ENCODE data around the gene OPA3. TPM values are rescaled to one million over a fixed set of nuclear protein-coding genes. Genes with fewer than 3 reads are reported as not detected.

The OPA3 gene
- total RNA-seq, 1 experiment from 2014 or later = 16.8 TPM

- peak overlapping the region; percentile 64 for H3K27ac Mint-ChIP-seq (ENCODE audit: low read depth, unreplicated experiment)
- intact Hi-C loops (cut with micrococcal nuclease) = no loop called here
- DNase-seq (ENCODE audit: unreplicated experiment) = peak; percentile 63
Measured at GRCh38 chr19:45539459-45539858, 45.1 kb downstream of the OPA3 start.

GRCh38 chr19:45531349-45531748 lies 53.3 kb downstream of the OPA3 start:
- H3K36me3 Mint-ChIP-seq (ENCODE audit: insufficient read depth, unreplicated experiment) = peaks cover 24% of the 10 kb centered on the region
- H3K4me1 Mint-ChIP-seq (ENCODE audit: insufficient read depth, unreplicated experiment) = peaks cover 13% of the 10 kb centered on the region
- TF ChIP-seq CTCF (IDR thresholded peaks at IDR 0.05; ENCODE audit: unreplicated experiment) = no peak
- H3K4me3 Mint-ChIP-seq (ENCODE audit: unreplicated experiment) = no peak overlapping the region
- intact Hi-C loops (cut with micrococcal nuclease) = no loop called here
- CTCF ChIA-PET = interaction anchor here (1.0 kb wide), 1 partner anchor 39 kb away, joined by 3 read pairs; no protein-coding TSS in a partner anchor
- BruUV-seq (replicated peaks) = no TSS peak
- DNase-seq (ENCODE audit: unreplicated experiment) = no peak
- no peaks in the 10 kb centered on the region for H3K9me3 Mint-ChIP-seq (ENCODE audit: unreplicated experiment)
- POLR2A ChIA-PET = no interaction called here
- H3K27me3 Mint-ChIP-seq (ENCODE audit: insufficient read depth, unreplicated experiment) = no peaks in the 10 kb centered on the region
- H3K27ac Mint-ChIP-seq (ENCODE audit: low read depth, unreplicated experiment) = no peak overlapping the region

More at GRCh38 chr19:45539459-45539858, 45.1 kb downstream of the OPA3 start:
- no peaks in the 10 kb centered on the region for H3K27me3 Mint-ChIP-seq (ENCODE audit: insufficient read depth, unreplicated experiment)
- POLR2A ChIA-PET = no interaction called here
- TF ChIP-seq CTCF (IDR thresholded peaks at IDR 0.05; ENCODE audit: unreplicated experiment) = no peak
- no peaks in the 10 kb centered on the region for H3K9me3 Mint-ChIP-seq (ENCODE audit: unreplicated experiment)
- BruUV-seq (replicated peaks) = no TSS peak
- CTCF ChIA-PET = interaction anchor here (1.3 kb wide), 1 partner anchor 103 kb away, joined by 3 read pairs; no protein-coding TSS in a partner anchor
- peaks cover 6% of the 10 kb centered on the region for H3K36me3 Mint-ChIP-seq (ENCODE audit: insufficient read depth, unreplicated experiment)
- H3K4me3 Mint-ChIP-seq (ENCODE audit: unreplicated experiment) = no peak overlapping the region
- peaks cover 6% of the 10 kb centered on the region for H3K4me1 Mint-ChIP-seq (ENCODE audit: insufficient read depth, unreplicated experiment)

- H3K27me3 Mint-ChIP-seq (ENCODE audit: insufficient read depth, unreplicated experiment) = no peaks in the 10 kb centered on the region
- no peak overlapping the region for H3K27ac Mint-ChIP-seq (ENCODE audit: low read depth, unreplicated experiment)
- ChIA-PET CTCF (no interaction called here), POLR2A (interaction anchor here (1.4 to 2.2 kb wide), 3 partner anchors 19 to 113 kb away, joined by 5 to 6 read pairs (median 5); no protein-coding TSS in a partner anchor)
- intact Hi-C loops (cut with micrococcal nuclease) = no loop called here
- H3K4me1 Mint-ChIP-seq (ENCODE audit: insufficient read depth, unreplicated experiment) = peaks cover 13% of the 10 kb centered on the region
- H3K9me3 Mint-ChIP-seq (ENCODE audit: unreplicated experiment) = no peaks in the 10 kb centered on the region
- no peak overlapping the region for H3K4me3 Mint-ChIP-seq (ENCODE audit: unreplicated experiment)
- DNase-seq (ENCODE audit: unreplicated experiment) = no peak
- no TSS peak for BruUV-seq (replicated peaks)
- H3K36me3 Mint-ChIP-seq (ENCODE audit: insufficient read depth, unreplicated experiment) = peaks cover 44% of the 10 kb centered on the region
- TF ChIP-seq CTCF (IDR thresholded peaks at IDR 0.05; ENCODE audit: unreplicated experiment) = no peak
Measured at GRCh38 chr19:45529420-45529785, 55.2 kb downstream of the OPA3 start.

GRCh38 chr19:45528744-45529419 lies 55.7 kb downstream of the OPA3 start:
- Mint-ChIP-seq H3K4me3 (ENCODE audit: unreplicated experiment) (peak overlapping the region; percentile 46), H3K9me3 (ENCODE audit: unreplicated experiment) (no peaks in the 10 kb centered on the region), H3K36me3 (ENCODE audit: insufficient read depth, unreplicated experiment) (peaks cover 49% of the 10 kb centered on the region), H3K27ac (ENCODE audit: low read depth, unreplicated experiment) (no peak overlapping the region), H3K4me1 (ENCODE audit: insufficient read depth, unreplicated experiment) (peaks cover 13% of the 10 kb centered on the region), H3K27me3 (ENCODE audit: insufficient read depth, unreplicated experiment) (no peaks in the 10 kb centered on the region)
- DNase-seq (ENCODE audit: unreplicated experiment) = peak; percentile 29
- CTCF ChIA-PET = interaction anchor here (0.5 kb wide), 1 partner anchor 712 kb away, joined by 3 read pairs; no protein-coding TSS in a partner anchor
- POLR2A ChIA-PET = interaction anchor here (1.0 to 2.2 kb wide), 6 partner anchors 14 to 114 kb away, joined by 3 to 6 read pairs (median 5); partner anchors contain the start of gene OPA3
- no peak for TF ChIP-seq CTCF (IDR thresholded peaks at IDR 0.05; ENCODE audit: unreplicated experiment)
- BruUV-seq (replicated peaks) = no TSS peak
- intact Hi-C loops (cut with micrococcal nuclease) = no loop called here
